Stimulated activated CD4-positive, alpha-beta T cell treated with anti-CD3 and anti-CD28 coated beads, Interleukin-15, amount 100 ng/mL, for 48 hours (primary cell): ENCODE measurements around the gene IER2.
A peak's percentile ranks its signal among the peaks of the same experiment; 100 is the strongest.

Experiments
- DNase-seq, 2 donors: peaks; one replicate each; pipeline ENCODE4 v3.0.0-alpha.2; 2020; ENCODE audit warnings: low read depth in 2 of 2

IER2 gene, protein sequence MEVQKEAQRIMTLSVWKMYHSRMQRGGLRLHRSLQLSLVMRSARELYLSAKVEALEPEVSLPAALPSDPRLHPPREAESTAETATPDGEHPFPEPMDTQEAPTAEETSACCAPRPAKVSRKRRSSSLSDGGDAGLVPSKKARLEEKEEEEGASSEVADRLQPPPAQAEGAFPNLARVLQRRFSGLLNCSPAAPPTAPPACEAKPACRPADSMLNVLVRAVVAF

GRCh38 chr19:13150187-13150930 lies at the start of gene IER2, which contains the start of gene STX10:
Gene IER2, plus strand, starts transcription at chr19:13150411. Its CDS starts 2,776 bp downstream, at chr19:13153187.
Gene STX10, minus strand, starts transcription at chr19:13150375. Its CDS starts 202 bp downstream, at chr19:13150173.
- DNase-seq: peak; percentile 84 to 92

DNA sequence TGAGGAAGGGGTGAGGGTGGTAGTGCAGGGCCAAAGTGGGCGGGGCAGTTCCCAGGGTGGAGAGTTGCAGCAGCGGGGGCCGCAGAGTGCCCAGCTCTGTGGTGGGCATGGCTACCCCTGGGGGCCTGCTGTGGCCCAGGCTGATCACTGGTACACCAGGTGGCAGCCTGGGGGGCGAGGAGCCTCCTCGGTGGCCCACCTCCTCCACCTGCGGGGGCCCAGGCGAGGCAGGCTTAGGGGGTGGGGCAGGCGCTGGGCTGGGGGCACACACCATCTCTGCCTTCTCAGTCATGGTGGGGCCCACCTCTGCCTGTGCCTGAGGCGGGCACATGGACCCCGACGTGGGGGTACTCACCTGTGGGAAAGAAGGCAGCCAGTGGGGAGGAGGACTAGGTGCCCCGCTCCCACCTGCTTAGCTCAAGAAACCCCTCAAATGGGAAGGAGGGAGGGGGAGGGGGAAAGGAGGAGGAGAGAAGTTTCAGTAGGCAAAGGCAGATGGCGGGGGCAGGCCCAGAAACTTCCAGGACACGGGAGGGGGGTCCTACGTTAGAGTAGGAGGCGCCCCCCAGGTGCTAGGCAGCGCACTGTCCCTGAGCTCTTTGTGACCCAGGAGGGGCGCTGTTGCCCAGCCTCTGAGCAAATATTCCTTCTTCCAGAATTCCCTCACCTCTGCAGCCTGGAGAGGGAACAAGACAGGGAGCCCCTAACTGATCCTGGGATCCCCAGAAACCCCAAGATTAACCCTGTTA lies 49.2 kb upstream of the IER2 start:
- no peak for DNase-seq

GRCh38 chr19:13101590-13102415 lies 48.4 kb upstream of the IER2 start:
- no peak for DNase-seq

DNA sequence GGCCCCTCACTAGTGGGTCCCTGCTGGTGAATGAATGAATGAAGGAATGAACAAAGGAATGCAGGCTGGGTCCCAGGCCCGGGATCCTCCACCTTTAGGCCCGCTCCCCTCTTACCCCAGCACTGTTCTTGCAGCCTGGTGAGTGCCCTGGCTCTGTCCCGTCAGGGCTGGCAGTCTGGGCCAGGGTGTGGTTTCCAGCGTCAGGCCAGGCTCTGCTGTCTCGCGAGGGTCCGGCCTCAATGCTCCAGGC lies 47.9 kb upstream of the IER2 start:
- no peak for DNase-seq

DNA sequence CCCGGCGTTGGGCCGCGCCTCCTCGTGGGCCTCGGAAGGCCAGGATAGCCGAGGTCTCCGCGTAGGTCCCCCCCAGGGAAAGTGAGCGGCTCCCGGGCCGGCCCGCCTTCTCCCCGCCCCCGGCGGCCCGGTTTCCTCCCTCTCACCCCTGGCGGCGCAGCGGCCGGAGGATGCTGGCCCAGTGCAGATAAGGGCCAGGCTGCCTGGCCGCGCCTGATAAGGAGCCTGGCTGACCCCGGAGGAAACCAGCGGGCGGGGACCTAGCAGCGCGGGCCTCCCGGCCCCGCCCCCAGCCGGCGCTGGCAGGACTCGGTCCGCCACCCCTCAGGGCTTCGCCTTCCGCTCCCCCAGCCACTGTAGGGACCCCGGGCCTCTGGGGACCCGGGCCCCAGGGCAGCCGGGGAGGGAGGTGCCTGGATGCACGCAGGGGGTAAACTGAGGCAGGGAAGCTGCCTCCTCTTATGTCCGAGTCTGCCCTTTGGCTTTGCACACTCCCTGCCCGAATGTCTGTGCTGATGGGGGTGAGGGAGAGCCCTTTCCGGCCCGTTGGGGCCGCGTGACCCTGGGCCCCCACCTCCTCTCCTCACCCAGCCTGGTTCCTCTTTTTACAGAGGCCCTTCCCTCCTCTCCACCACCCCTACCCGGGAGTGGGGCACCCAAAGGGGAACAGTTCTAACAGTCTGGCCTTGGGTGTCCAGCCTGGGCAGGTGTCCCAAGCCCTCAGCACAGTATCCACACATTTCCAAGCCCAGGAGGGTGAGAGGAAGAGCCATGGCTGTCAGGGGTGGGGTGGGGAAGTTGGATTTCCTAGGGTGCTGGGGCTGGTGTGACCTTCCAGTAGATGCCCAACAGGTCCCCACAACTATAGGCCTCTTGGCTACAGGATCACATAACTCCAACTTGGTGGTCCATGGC lies 47.3 kb upstream of the IER2 start, which contains the start of gene LYL1:
TSS of gene LYL1 (minus strand) at position 193 of the 915 bp plus-strand sequence. CDS start 1,687 bp downstream, outside the sequence.
- DNase-seq: no peak

DNA sequence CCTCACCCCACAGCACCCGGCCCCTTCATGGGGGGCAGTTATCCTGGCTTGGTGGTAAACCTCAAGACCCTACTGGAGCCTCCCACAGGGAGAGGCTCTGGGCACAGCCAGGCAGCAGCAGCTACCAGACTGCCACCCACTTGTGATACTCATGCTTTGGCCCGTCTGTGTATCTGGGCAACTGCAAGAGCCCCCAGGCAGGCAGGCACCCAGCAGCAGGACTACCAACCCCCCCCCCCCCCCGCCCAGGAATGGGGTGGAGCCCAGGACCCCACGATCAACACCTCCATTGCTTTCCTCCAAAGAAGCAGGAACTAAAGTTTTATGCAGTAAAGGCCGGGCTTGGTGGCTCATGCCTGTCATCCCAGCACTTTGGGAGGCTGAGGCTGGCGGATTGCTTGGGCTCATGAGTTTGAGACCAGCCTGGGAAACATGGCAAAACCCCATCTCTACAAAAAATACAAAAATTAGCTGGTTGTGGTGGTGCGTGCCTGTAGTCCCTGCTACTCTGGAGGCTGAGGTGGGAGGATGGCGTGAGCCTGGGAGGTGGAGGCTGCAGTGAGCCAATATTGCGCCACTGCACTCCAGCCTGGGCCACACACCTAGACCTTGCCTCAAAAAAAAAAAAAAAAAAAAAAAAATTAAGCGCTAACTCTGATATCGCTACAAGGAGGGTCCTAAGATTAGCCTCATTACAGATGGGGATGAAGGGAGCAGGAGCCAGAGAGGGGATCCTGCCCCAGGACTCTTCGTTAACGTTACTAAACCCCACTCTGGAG lies 46.4 kb upstream of the IER2 start:
- no peak for DNase-seq

DNA sequence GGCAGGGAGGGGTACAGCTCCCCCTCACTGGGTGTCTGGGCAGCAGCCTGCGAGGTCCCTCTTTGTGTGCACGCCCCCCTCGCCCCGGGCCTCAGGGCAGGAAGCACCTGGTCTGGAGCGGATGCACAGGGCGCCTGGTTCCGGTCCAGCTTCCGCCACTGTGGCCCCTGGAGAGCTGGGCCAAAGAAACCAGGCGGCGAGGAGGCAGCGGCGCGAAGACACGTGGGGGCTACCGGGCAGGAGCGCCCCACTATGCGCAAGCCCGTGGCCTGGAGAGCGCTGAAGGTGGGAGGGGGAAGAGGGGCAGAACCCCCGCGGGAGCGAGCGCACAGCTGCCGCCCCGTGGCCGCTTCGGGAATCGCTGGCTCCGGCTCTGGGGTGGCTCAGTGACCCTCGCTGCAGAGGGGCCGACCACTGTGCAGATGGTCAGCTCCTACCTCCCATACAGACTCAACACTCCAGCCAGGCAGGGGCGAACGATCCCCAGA lies 45.8 kb upstream of the IER2 start:
- peak; percentile 40 to 66 for DNase-seq

DNA sequence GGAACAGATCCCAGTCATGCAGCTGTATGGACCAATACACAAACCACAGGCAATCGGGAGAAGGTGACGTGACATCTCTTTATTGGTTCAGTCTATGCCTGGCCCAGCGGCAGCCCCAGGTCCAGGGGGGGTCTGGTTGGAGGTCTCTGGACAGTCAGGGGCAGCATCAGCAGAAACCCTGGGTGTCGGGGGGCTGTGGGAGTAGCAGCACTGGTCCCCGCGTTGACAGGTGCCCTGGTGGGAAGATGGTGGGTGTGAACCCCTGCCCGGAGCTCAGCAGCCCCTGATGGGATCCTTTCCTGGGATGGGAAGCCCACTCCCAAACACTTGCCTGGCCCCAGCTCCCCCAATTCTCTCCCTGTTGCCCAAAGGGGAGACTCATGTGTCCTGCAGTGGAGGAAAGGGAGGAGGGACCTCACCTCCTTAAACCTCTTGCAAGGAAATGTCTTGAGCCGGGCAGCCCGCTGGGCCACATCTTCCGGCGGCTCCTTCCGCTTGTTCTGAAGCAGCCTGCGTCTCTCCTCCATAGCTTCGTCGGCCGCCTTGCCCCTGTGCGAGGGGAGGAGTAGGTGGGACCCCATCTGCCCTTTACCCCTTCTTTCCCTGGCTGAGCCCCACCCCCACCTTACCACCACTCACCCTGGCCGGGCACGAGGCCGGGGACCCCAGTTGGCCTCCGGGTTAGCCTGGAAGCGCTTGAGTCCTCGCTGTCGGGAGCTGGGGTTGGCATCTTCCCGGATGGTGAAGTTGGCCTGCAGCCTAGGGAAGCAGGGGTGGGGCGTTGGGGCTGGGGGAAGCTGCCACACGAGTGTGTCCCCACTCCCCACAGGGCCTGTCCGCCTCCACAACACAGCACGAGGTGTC lies 45.1 kb upstream of the IER2 start:
- DNase-seq: no peak

DNA sequence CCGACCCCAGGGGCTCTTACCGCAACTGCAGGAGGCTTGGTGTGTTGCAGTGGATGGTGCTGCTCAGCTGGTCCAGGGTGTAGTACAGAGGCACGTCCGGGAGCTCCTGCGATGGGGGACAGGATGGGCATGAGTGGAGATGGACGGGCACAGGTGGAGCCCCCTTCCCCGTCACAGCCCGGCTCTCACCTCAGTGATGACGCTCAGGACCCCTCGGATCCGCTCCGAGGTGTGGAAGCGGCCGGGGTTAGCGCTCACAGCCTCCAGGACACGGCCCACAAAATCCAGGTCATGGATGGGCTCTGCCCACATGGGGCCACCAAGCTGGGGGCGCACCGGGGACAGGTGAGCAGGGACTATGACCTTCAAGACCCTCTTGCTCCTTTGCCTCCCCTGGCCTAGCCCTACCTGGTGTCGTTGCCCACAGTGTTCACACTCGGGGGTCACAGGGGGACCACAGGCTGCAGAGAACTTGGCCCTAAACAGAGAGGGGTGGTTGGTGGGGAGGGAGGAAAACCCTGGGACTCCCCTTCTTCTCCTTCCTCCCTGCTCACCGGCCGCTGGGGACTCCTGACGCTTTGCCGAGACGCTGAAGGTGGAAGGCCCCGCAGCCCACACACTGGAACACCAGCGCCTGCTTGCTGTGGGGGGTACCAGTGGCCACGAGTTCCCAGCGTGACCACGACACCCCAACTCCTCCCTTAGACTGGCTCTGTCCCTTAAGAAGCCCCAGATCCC lies 40.7 kb upstream of the IER2 start:
- DNase-seq: no peak

DNA sequence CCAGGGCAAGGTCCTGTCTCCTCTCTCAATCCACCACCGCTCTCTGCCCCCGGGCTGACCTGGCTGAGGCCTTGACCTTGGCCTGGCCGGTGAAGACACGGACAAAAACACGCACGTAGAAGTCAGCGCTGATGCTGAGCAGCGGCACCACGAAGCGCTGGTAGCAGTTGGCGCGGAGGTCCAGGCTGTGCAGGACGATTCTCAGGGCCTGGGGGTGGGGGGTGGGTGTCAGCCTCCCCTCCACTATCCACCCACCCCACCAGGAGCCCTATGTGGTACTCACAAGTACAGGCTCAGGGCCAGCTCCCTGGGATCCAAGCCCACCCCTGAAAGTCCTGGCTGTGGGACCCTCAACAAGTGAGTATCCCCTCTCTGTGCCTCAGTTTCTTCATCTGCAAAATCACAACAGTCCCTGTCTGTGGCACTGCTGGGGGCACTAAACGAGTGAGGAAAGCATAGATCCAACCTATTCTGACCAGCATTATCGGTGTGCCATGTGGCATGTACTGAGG lies 40.1 kb upstream of the IER2 start:
- no peak for DNase-seq

- DNase-seq: no peak
These were observed 37.7 kb upstream of the IER2 start for GRCh38 chr19:13112555-13112954.

- DNase-seq: no peak
These were observed 34.3 kb upstream of the IER2 start for GRCh38 chr19:13115936-13116281.

- DNase-seq: peak; percentile 90 to 92
These were observed 33.7 kb upstream of the IER2 start, which contains the start of gene TRMT1 for GRCh38 chr19:13116282-13117175. Gene TRMT1, minus strand, starts transcription at chr19:13116740. Its CDS starts 341 bp downstream, at chr19:13116399.

- no peak for DNase-seq
These were observed 32.9 kb upstream of the IER2 start for GRCh38 chr19:13117176-13117771.

DNA sequence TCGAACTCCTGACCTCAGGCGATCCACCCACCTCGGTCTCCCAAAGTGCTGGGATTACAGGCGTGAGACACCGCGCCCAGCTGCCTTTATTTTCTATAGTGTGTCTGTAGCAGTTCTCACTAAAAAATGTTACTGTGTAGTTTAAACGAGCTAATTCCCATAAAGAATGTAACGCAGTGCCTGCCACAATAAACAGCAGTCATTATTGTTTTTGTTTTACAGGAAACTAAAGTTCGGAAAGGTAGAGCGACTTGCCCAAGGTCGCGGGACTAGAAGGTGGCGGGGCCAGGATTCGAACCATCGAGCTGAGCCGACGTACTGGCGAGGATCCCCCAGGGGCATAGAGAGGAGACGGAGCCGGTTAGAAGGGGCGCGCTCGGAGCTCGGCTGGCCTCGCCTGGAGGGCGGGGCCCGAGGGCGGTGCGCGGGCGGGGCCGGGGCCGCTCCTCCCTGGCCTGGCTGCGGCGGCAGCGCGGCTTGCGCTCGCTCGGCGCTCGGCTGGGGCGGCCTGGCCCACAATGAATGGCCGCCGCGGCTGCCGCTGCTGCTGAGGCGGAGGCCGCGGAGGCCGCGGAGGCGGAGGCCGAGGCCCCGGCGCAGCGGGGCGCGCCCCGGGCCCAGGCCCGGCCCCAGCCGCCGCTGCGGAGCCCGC lies 32.3 kb upstream of the IER2 start, which contains the start of gene NACC1:
TSS of gene NACC1 (plus strand) at position 493 of the 652 bp plus-strand sequence. CDS start 16,944 bp downstream, outside the sequence.
- peak; percentile 83 to 89 for DNase-seq
